Mucosa of stomach (tissue), 1 donor: ENCODE measurements around the gene RPS24.
"Not testable (repeated sequence)": the region's sequence is repeated elsewhere in the genome, so short reads cannot be mapped to it uniquely, and the experiment has no call there.

ENCODE experiments used
- H3K27me3 ChIP-seq: one replicate; pipeline ENCODE4 v1.7.0; 2013; ENCODE audit warnings: mild to moderate bottlenecking, low read length; ENCODE audit not compliant: control insufficient read depth, insufficient read depth
- H3K36me3 ChIP-seq: one replicate; pipeline ENCODE4 v1.7.0; 2013; ENCODE audit warnings: low read length; ENCODE audit not compliant: control insufficient read depth, insufficient read depth
- H3K4me1 ChIP-seq: one replicate; pipeline ENCODE4 v1.7.0; 2013; ENCODE audit warnings: mild to moderate bottlenecking, low read length; ENCODE audit not compliant: control insufficient read depth, insufficient read depth
- H3K4me3 ChIP-seq: one replicate; pipeline ENCODE4 v1.7.0; 2013; ENCODE audit warnings: low read length
- H3K9ac ChIP-seq: one replicate; pipeline ENCODE4 v1.7.0; 2013; ENCODE audit warnings: mild to moderate bottlenecking, low read length, moderate library complexity
- H3K9me3 ChIP-seq: one replicate; pipeline ENCODE4 v1.7.0; 2013; ENCODE audit warnings: mild to moderate bottlenecking, low read length, moderate library complexity; ENCODE audit not compliant: control insufficient read depth
- donor health status: Pancreatic carcinoma.

The RPS24 gene

DNA sequence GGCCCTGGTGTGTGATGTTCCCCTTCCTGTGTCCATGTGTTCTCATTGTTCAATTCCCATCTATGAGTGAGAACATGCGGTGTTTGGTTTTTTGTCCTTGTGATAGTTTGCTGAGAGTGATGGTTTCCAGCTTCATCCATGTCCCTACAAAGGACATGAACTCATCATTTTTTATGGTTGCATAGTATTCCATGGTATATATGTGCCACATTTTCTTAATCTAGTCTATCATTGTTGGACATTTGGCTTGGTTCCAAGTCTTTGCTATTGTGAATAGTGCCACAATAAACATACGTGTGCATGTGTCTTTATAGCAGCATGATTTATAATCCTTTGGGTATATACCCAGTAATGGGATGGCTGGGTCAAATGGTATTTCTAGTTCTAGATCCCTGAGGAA lies 31.3 kb downstream of the RPS24 start:
- H3K9me3 ChIP-seq, H3K4me1 ChIP-seq, H3K36me3 ChIP-seq, H3K27me3 ChIP-seq, H3K4me3 ChIP-seq, H3K9ac ChIP-seq: not testable (repeated sequence)

- Histone ChIP-seq H3K9me3 (no peaks in the 10 kb centered on the region), H3K9ac (no peak overlapping the region), H3K27me3 (no peaks in the 10 kb centered on the region), H3K4me3 (no peak overlapping the region), H3K4me1 (peaks cover 5% of the 10 kb centered on the region), H3K36me3 (no peaks in the 10 kb centered on the region)
Observed at GRCh38 chr10:78065611-78066010, 31.9 kb downstream of the RPS24 start.

DNA sequence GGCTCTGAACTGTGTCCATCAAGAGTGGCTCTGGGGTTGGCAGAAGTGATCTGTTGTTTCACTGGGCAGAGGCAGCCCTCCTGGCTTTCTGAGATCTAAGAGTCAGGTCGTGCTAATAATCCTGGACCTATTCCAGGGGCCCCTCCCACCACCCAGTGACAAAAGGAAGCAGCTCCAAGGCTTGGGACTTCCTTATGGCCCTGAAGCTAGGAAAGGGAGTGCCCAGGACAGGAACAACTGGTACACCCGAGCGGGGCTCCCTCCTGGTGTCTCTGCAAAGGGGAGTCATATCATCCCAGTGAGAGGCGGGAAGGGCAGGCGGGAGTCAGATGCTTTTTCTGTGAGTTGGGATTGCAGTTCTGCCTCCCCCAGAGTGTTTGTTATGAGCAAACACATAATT lies 32.3 kb downstream of the RPS24 start:
- Histone ChIP-seq H3K36me3 (no peaks in the 10 kb centered on the region), H3K9me3 (no peaks in the 10 kb centered on the region), H3K4me3 (no peak overlapping the region), H3K9ac (no peak overlapping the region), H3K4me1 (peaks cover 5% of the 10 kb centered on the region), H3K27me3 (no peaks in the 10 kb centered on the region)

DNA sequence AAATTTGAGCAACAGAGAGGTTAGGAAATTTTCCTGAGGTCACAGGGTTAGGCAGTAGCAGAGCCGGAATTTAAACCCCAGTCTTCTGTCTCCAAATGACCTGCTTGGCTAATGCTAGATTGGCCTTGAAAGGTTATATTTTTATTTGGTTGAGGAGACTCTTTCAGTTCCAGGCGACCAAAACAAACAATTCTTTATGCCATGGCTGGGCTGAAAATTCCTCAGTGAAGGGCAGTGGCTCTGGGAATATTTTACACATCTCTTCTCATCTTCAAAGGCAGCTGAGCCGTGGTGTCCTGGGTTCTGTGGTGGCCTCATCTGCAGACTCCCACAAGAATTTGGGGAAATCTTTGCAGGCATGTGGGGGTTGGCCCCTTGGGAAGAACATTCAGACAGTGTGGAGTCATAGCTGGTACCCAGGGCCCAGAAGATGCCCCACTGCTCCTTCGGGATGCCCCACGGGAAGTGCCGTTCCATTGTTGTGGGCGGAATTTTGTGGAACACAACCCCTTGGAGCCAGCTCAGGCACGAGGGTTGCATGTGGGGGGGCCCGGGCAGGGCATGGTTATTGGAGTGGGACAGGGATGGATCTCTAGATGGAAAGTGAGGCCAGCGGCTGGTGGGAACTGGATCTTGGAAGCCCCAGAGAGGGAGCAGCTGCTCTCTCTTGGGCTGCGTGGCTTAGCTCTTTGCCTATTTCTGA lies 33.2 kb downstream of the RPS24 start:
- no peaks in the 10 kb centered on the region for H3K27me3 ChIP-seq
- H3K4me3 ChIP-seq, result no peak overlapping the region
- H3K9ac ChIP-seq, result no peak overlapping the region
- H3K9me3 ChIP-seq, result no peaks in the 10 kb centered on the region
- peaks cover 5% of the 10 kb centered on the region for H3K4me1 ChIP-seq
- no peaks in the 10 kb centered on the region for H3K36me3 ChIP-seq

- Histone ChIP-seq H3K4me3 (no peak overlapping the region), H3K9me3 (no peaks in the 10 kb centered on the region), H3K4me1 (peaks cover 5% of the 10 kb centered on the region), H3K36me3 (no peaks in the 10 kb centered on the region), H3K9ac (no peak overlapping the region), H3K27me3 (no peaks in the 10 kb centered on the region)
Observed at GRCh38 chr10:78069151-78069550, 35.5 kb downstream of the RPS24 start.

DNA sequence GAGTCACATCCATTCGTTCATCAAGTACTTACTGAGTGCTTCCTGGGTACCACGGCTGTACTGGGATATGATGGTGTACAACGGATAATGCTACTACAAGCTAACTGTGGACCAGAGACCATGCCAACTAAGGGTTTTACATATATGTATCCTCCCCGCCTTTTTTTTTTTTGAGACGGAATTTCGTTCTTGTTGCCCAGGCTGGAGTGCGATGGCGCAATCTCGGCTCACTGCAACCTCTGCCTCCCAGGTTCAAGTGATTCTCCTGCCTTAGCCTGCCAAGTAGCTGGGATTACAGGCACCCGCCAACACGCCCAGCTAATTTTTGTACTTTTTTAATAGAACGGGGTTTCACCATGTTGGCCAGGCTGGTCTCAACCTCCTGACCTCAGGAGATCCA lies 36.4 kb downstream of the RPS24 start:
- H3K9ac ChIP-seq, H3K4me3 ChIP-seq, H3K36me3 ChIP-seq, H3K9me3 ChIP-seq, H3K27me3 ChIP-seq, H3K4me1 ChIP-seq: not testable (repeated sequence)

GRCh38 chr10:78070726-78071125 lies 37.1 kb downstream of the RPS24 start:
- H3K4me3 ChIP-seq, result no peak overlapping the region
- no peaks in the 10 kb centered on the region for H3K36me3 ChIP-seq
- no peak overlapping the region for H3K9ac ChIP-seq
- no peaks in the 10 kb centered on the region for H3K9me3 ChIP-seq
- H3K4me1 ChIP-seq, result peaks cover 4% of the 10 kb centered on the region
- no peaks in the 10 kb centered on the region for H3K27me3 ChIP-seq

DNA sequence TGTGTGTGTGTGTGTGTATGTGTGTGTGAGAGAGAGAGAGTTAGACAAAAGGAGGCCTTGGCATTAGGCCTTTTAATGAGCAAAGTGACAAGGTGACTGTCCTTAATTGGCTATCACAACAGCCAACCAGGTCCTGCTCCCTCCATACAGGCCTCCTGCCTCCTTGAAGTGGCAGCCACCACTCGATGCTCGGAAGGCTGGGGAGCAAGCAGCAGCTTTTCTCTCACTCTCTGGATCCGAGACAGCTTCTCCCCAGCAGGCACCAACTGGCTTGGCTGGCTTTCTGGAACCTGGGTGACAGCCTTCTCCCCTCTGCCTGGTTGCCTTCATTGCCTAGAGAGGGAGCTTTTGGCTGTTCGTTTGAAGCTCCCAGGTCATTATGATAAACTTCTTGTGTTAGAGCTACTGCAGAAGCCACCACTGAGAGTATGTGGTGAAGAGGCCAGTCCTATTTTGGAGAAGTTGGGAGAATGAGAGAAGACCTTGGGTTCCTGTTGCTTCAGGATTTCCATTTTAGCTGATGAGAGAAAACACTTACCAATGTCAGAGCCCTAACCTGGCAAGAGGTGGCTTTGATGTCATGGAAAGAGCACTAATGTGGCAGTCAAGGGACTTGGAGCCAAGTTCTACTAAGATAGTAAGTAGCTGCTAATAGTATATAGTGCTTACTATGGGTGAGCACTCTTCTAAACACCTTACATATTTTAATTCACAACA lies 37.6 kb downstream of the RPS24 start:
- no peaks in the 10 kb centered on the region for H3K36me3 ChIP-seq
- no peaks in the 10 kb centered on the region for H3K9me3 ChIP-seq
- no peaks in the 10 kb centered on the region for H3K27me3 ChIP-seq
- no peak overlapping the region for H3K4me3 ChIP-seq
- H3K9ac ChIP-seq, result no peak overlapping the region
- no peaks in the 10 kb centered on the region for H3K4me1 ChIP-seq

DNA sequence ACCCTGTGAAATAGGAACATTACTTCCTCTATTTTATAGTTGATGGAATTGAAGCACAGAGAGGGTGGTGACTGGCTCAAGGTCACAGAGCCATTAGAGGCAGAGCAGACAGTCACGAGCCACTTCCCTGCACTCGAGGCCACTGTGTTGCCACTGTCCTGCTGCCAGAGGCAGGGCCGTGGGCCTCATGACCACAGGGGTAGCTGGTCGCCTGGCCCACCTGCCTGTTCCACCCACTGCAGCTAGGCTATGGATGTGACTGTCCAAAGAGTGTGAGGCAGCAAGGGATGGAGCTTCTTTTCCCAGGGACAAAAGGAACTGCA lies 38.2 kb downstream of the RPS24 start:
- H3K4me3 ChIP-seq, result no peak overlapping the region
- no peaks in the 10 kb centered on the region for H3K4me1 ChIP-seq
- H3K9me3 ChIP-seq, result no peaks in the 10 kb centered on the region
- no peaks in the 10 kb centered on the region for H3K36me3 ChIP-seq
- no peak overlapping the region for H3K9ac ChIP-seq
- H3K27me3 ChIP-seq, result no peaks in the 10 kb centered on the region

- no peak overlapping the region for H3K4me3 ChIP-seq
- H3K27me3 ChIP-seq, result no peaks in the 10 kb centered on the region
- H3K36me3 ChIP-seq, result no peaks in the 10 kb centered on the region
- H3K9ac ChIP-seq, result no peak overlapping the region
- H3K9me3 ChIP-seq, result no peaks in the 10 kb centered on the region
- H3K4me1 ChIP-seq, result no peaks in the 10 kb centered on the region
Observed at GRCh38 chr10:78072504-78072903, 38.8 kb downstream of the RPS24 start.

GRCh38 chr10:78075806-78076205 lies 42.1 kb downstream of the RPS24 start:
- not testable (repeated sequence) for H3K36me3 ChIP-seq, H3K4me1 ChIP-seq, H3K27me3 ChIP-seq, H3K4me3 ChIP-seq, H3K9me3 ChIP-seq, H3K9ac ChIP-seq

DNA sequence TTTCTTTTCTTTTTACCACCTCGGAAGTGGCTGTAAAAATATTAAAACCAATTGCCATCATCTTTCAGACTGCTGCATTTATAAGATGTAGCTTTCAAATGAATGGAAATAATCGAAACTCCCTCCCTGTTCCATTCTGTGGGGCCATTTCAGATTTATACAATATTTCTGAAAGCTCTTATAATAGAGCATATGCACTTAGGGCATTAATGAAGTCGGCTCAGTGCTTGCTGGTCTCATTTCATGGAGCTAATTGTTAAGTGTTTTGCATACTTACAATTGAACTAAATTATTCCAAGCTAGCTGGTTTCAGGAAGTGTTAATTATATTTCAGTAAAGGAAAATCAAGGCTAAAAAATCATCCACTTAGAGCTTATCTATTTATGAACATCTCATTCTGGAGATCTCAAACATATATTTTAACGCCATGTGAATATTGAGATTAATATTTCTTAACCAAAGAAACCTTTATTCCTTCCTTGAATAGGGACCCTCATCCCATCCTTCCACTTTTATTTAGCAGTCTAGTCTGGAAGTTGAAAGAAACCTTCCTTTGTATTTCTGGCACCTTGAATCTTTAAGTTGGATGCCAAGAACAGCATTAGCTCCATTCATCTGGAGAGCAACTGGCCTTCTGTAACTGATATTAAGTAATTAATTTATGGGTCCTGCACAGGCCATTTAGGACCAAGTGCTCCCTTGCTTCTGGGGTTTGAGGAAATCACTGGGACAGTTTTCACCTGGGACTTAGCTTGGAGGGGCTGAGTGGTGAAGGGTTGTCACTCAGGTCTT lies 45.1 kb downstream of the RPS24 start:
- no peak overlapping the region for H3K4me3 ChIP-seq
- H3K9ac ChIP-seq, result no peak overlapping the region
- no peaks in the 10 kb centered on the region for H3K36me3 ChIP-seq
- no peaks in the 10 kb centered on the region for H3K9me3 ChIP-seq
- H3K27me3 ChIP-seq, result no peaks in the 10 kb centered on the region
- no peaks in the 10 kb centered on the region for H3K4me1 ChIP-seq
